C4-2B (cell line): Measurements from ENCODE around the gene MYADML2.

Experiments
- CTCF ChIP-seq: fragments of 450-650 bp; conservative IDR thresholded peaks from 2 replicates; pipeline ENCODE4 v1.5.1; 2017; ENCODE audit warnings: mild to moderate bottlenecking
- ZFX ChIP-seq: fragments of 450-650 bp; IDR thresholded peaks from 2 replicates; pipeline ENCODE4 v1.6.1; 2017

- TF ChIP-seq CTCF: no peak
- no peak for TF ChIP-seq ZFX
These were observed 20.7 kb upstream of the MYADML2 start for GRCh38 chr17:81967533-81968395.
